SK-N-SH (cell line): Measurements from ENCODE around the gene AKAP10. TPM values are rescaled to one million over a fixed set of nuclear protein-coding genes. Genes with fewer than 3 reads are reported as not detected.

Experiments
- CTCF ChIA-PET: fragments of 300-600, 350-600 bp; formaldehyde crosslinking; extraction: SDS; loops from one replicate; lab custom pipeline; 2021; lab: Yijun Ruan, JAX
- POLR2A ChIA-PET: fragments of 350-600 bp; sonication (Branson Sonifier 250); formaldehyde crosslinking; extraction: SDS; loops from one replicate; lab custom pipeline; 2020; ENCODE audit warnings: antibody characterized with exemption, inconsistent platforms; lab: Yijun Ruan, JAX
- DNase-seq: peaks from one replicate; pipeline ENCODE4 v3.0.0; 2012
- H2AFZ ChIP-seq: fragments of 200-600 bp; sonication (generic); 2 replicates; pipeline ENCODE4 v1.8.1; 2016; ENCODE audit warnings: antibody characterized with exemption, mild to moderate bottlenecking, low read depth
- H3F3A ChIP-seq: fragments of 200-600 bp; sonication (generic); replicated peaks from 2 replicates; pipeline ENCODE3; 2016; ENCODE audit warnings: antibody characterized with exemption, mild to moderate bottlenecking; ENCODE audit not compliant: insufficient read depth
- H3K27ac ChIP-seq, 2 experiments: fragments of 200-500 bp in 1 of 2; fragments of 200-600 bp in 1 of 2; sonication (Bioruptor generic) in 1 of 2; sonication (generic), shearing (Covaris generic) in 1 of 2; 2 replicates each; pipeline versions ENCODE4 v1.5.1 to v1.6.1; 2014 to 2016; ENCODE audit warnings: low read depth in 2 of 2, inconsistent platforms in 1 of 2, low read length in 1 of 2, mild to moderate bottlenecking in 1 of 2, mixed read lengths in 1 of 2
- H3K27me3 ChIP-seq: fragments of 200-600 bp; sonication (generic), shearing (Covaris generic); 2 replicates; pipeline ENCODE4 v1.6.1; 2016; ENCODE audit warnings: mixed run types; ENCODE audit not compliant: insufficient read depth
- H3K36me3 ChIP-seq, 2 experiments: fragments of 200-500 bp in 1 of 2; fragments of 200-600 bp in 1 of 2; sonication (Bioruptor generic) in 1 of 2; sonication (generic) in 1 of 2; replicated peaks in 1 of 2; 2 replicates each; pipeline versions ENCODE3 to v1.5.1; 2014 to 2016; ENCODE audit warnings: low read length in 1 of 2, mild to moderate bottlenecking in 1 of 2; ENCODE audit not compliant: insufficient read depth in 2 of 2, control insufficient read depth in 1 of 2
- H3K4me1 ChIP-seq, 2 experiments: fragments of 200-500 bp in 1 of 2; fragments of 200-600 bp in 1 of 2; sonication (Bioruptor generic) in 1 of 2; sonication (generic), shearing (Covaris generic) in 1 of 2; 2 replicates each; pipeline versions ENCODE4 v1.5.1 to v1.6.1; 2014 to 2016; ENCODE audit warnings: low read depth in 1 of 2, low read length in 1 of 2, mixed run types in 1 of 2; ENCODE audit not compliant: insufficient read depth in 2 of 2, control insufficient read depth in 1 of 2
- H3K4me2 ChIP-seq: fragments of 200-600 bp; sonication (generic), shearing (Covaris generic); 2 replicates; pipeline ENCODE4 v1.6.1; 2017; ENCODE audit warnings: mixed run types
- H3K4me3 ChIP-seq, 2 experiments: fragments of 200-500 bp in 1 of 2; fragments of 200-600 bp in 1 of 2; sonication (Bioruptor generic) in 1 of 2; sonication (generic), shearing (Covaris generic) in 1 of 2; 2 replicates each; pipeline versions ENCODE4 v1.5.1 to v1.8.1; 2014 to 2016; ENCODE audit warnings: low read depth in 2 of 2, inconsistent platforms in 1 of 2, low read length in 1 of 2, mild to moderate bottlenecking in 1 of 2, mixed read lengths in 1 of 2, moderate library complexity in 1 of 2
- H3K79me2 ChIP-seq: fragments of 200-600 bp; sonication (generic); 2 replicates; pipeline ENCODE4 v1.8.1; 2017; ENCODE audit warnings: mild to moderate bottlenecking; ENCODE audit not compliant: insufficient read depth
- H3K9ac ChIP-seq: fragments of 200-600 bp; sonication (generic); 2 replicates; pipeline ENCODE4 v1.6.1; 2017; ENCODE audit warnings: mixed run types
- H3K9me2 ChIP-seq: fragments of 200-600 bp; sonication (generic); 2 replicates; pipeline ENCODE4 v1.6.1; 2017; ENCODE audit warnings: mixed run types
- H3K9me3 ChIP-seq: fragments of 200-600 bp; sonication (generic); 2 replicates; pipeline ENCODE4 v1.6.1; 2017; ENCODE audit warnings: mixed run types, mild to moderate bottlenecking, moderate library complexity
- H4K20me1 ChIP-seq: fragments of 200-600 bp; sonication (generic); 2 replicates; pipeline ENCODE4 v1.6.1; 2017; ENCODE audit warnings: mild to moderate bottlenecking, mixed run types; ENCODE audit not compliant: insufficient read depth
- ELF1 ChIP-seq: IDR thresholded peaks from 2 replicates; pipeline ENCODE4 v1.4.0; 2012
- EZH2phosphoT487 ChIP-seq: fragments of 200-600 bp; sonication (generic); IDR thresholded peaks from 2 replicates; pipeline ENCODE4 v1.6.1; 2017; ENCODE audit warnings: low read depth, mixed run types, mild to moderate bottlenecking, antibody characterized with exemption, moderate library complexity, borderline replicate concordance
- FOSL2 ChIP-seq: IDR thresholded peaks from 2 replicates; pipeline ENCODE4 v1.4.0; 2012; ENCODE audit warnings: low read depth, mild to moderate bottlenecking, moderate library complexity, borderline replicate concordance
- FOXJ3 ChIP-seq: sonication (generic); formaldehyde crosslinking; IDR thresholded peaks from 2 replicates; pipeline ENCODE4 v1.5.1; 2020; ENCODE audit warnings: mild to moderate bottlenecking, missing genetic modification reagents
- POLR2AphosphoS5 ChIP-seq: IDR thresholded peaks from 2 replicates; pipeline ENCODE4 v1.6.1; 2012; ENCODE audit warnings: low read depth, low read length
- RFX5 ChIP-seq: IDR thresholded peaks from 2 replicates; pipeline ENCODE4 v1.6.1; 2012; ENCODE audit warnings: mild to moderate bottlenecking, improper control_type of control experiment, low read length
- RXRA ChIP-seq: IDR thresholded peaks from 2 replicates; pipeline ENCODE4 v1.4.0; 2012; ENCODE audit warnings: low read depth, mild to moderate bottlenecking, borderline replicate concordance
- YY1 ChIP-seq: IDR thresholded peaks from 2 replicates; pipeline ENCODE4 v1.4.0; 2012; ENCODE audit warnings: low read depth, mild to moderate bottlenecking
- WGBS: methylation state at CpG from one replicate; pipeline ENCODE4 v1.1.6; 2017; ENCODE audit warnings: low lambda C conversion rate; 5-methylcytosine and 5-hydroxymethylcytosine counted together
- polyA plus RNA-seq, 3 experiments: library from polyadenylated mRNA; depleted of rRNA; stranded (reverse); fragments of >200 nt; gene quantifications; 2 replicates each; pipeline ENCODE4 v1.2.3, GENCODE V29; 2012
- TF ChIP-seq, protein P1 (sequence below): fragments of 150-350 bp; IDR thresholded peaks from 2 replicates; pipeline ENCODE4 v1.6.1; 2017; ENCODE audit warnings: antibody characterized with exemption, low read length, low read depth, borderline replicate concordance
- TF ChIP-seq, protein P2 (sequence below): fragments of 200-600 bp; sonication (generic); IDR thresholded peaks from 2 replicates; pipeline ENCODE4 v1.6.1; 2017; ENCODE audit warnings: antibody characterized with exemption, mild to moderate bottlenecking, moderate library complexity
- TF ChIP-seq, protein P3 (sequence below): fragments of 150-350 bp; IDR thresholded peaks from 2 replicates; pipeline ENCODE4 v1.6.1; 2016; ENCODE audit warnings: mild to moderate bottlenecking, low read depth, low read length
- TF ChIP-seq, protein P4 (sequence below): IDR thresholded peaks from 2 replicates; pipeline ENCODE4 v1.4.0; 2012; ENCODE audit warnings: low read depth, borderline replicate concordance

AKAP10 gene
- polyA plus RNA-seq, 1 of the 3 experiments (the other 2 are of a cell fraction), result 12.7 TPM

DNA sequence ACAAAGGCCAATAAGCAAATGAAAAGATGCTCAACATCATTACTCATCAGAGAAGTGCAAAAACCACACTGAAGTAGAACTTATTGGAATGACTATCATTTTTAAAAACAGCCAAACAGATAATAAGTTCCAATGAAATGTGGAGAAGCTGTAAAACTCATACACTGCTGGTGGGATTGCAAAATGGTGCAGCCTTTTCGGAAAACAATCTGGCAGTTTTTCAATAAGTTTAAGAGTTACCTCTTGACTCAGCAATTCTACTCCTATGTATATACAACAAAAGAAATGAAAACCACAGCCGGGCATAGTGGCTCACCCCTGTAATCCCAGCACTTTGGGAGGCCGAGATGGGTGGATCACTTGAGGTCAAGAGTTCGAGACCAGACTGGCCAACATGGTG is 49.3 kb downstream of the AKAP10 start:
- Histone ChIP-seq H3K9ac (no peak overlapping the region), H4K20me1 (no peaks in the 10 kb centered on the region), H3K9me2 (no peaks in the 10 kb centered on the region), H3K36me3 (peaks cover 32 to 90% of the 10 kb centered on the region in 2 experiments), H3F3A (peaks cover 3% of the 10 kb centered on the region), H3K27me3 (no peaks in the 10 kb centered on the region), H3K79me2 (no peaks in the 10 kb centered on the region; the same call in 1 of the 2 replicates), H3K9me3 (no peaks in the 10 kb centered on the region), H3K4me1 (no peaks in the 10 kb centered on the region), H3K27ac (no peak overlapping the region), H3K4me3 (no peak overlapping the region), H3K4me2 (no peak overlapping the region), H2AFZ (no peak overlapping the region)
- TF ChIP-seq, protein P1, sequence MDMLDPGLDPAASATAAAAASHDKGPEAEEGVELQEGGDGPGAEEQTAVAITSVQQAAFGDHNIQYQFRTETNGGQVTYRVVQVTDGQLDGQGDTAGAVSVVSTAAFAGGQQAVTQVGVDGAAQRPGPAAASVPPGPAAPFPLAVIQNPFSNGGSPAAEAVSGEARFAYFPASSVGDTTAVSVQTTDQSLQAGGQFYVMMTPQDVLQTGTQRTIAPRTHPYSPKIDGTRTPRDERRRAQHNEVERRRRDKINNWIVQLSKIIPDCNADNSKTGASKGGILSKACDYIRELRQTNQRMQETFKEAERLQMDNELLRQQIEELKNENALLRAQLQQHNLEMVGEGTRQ, result no peak
- no peak for TF ChIP-seq YY1
- ChIA-PET POLR2A (no interaction called here), CTCF (no interaction called here)
- no peak for DNase-seq
- 98% methylated on average over 4 of the region's 4 CpGs for WGBS

DNA sequence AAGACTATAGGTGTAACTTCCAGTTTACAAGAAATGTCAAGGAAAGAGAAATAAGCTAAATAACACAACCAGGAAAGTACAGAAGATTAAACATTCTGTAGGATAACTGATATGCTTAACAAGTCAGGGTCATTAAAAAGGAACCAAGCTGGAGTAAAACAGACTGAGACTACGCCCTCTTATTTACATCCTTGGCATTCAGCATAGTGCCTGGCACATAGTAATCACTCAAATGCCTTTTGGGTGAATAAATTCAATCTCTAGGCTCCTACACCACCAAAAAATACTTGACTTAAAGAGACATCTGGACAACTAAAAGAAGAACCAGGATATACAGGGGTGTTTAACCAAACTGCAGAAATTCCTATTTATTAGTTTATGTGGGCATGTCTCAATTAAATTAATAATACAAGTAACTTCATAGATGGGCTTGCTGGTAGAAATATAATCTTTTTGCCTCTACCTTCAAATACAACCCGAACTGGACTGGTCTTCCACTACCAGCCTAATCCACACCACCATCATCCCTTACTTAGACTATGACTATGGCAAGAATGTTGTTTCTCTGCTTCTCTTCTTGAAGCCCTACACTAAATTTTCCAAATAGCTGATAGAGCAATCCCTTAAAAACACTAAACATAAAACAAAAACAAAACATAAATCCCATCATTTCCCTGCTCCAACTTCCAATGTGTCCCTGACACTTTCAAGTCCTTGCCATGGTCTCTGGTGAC is 62.2 kb downstream of the AKAP10 start:
- Histone ChIP-seq H3K4me1 (no peaks in the 10 kb centered on the region; a peak in 1 of 4 replicates), H3K9ac (no peak overlapping the region), H3K27me3 (no peaks in the 10 kb centered on the region), H3K9me3 (no peaks in the 10 kb centered on the region), H3K4me2 (no peak overlapping the region), H3K79me2 (no peaks in the 10 kb centered on the region), H3K9me2 (no peaks in the 10 kb centered on the region), H3K4me3 (no peak overlapping the region), H3F3A (no peaks in the 10 kb centered on the region), H3K27ac (no peak overlapping the region), H3K36me3 (peaks cover 21 to 46% of the 10 kb centered on the region in 2 experiments), H2AFZ (no peak overlapping the region), H4K20me1 (no peaks in the 10 kb centered on the region)
- 96% methylated on average over 2 of the region's 2 CpGs for WGBS
- ChIA-PET CTCF (no interaction called here), POLR2A (no interaction called here)
- TF ChIP-seq, protein P2, sequence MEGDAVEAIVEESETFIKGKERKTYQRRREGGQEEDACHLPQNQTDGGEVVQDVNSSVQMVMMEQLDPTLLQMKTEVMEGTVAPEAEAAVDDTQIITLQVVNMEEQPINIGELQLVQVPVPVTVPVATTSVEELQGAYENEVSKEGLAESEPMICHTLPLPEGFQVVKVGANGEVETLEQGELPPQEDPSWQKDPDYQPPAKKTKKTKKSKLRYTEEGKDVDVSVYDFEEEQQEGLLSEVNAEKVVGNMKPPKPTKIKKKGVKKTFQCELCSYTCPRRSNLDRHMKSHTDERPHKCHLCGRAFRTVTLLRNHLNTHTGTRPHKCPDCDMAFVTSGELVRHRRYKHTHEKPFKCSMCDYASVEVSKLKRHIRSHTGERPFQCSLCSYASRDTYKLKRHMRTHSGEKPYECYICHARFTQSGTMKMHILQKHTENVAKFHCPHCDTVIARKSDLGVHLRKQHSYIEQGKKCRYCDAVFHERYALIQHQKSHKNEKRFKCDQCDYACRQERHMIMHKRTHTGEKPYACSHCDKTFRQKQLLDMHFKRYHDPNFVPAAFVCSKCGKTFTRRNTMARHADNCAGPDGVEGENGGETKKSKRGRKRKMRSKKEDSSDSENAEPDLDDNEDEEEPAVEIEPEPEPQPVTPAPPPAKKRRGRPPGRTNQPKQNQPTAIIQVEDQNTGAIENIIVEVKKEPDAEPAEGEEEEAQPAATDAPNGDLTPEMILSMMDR, result no peak
- TF ChIP-seq, protein P3, sequence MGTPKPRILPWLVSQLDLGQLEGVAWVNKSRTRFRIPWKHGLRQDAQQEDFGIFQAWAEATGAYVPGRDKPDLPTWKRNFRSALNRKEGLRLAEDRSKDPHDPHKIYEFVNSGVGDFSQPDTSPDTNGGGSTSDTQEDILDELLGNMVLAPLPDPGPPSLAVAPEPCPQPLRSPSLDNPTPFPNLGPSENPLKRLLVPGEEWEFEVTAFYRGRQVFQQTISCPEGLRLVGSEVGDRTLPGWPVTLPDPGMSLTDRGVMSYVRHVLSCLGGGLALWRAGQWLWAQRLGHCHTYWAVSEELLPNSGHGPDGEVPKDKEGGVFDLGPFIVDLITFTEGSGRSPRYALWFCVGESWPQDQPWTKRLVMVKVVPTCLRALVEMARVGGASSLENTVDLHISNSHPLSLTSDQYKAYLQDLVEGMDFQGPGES, result no peak
- TF ChIP-seq RXRA, result no peak
- TF ChIP-seq ELF1, result no peak
- TF ChIP-seq EZH2phosphoT487, result no peak
- no peak for TF ChIP-seq RFX5
- TF ChIP-seq, protein P4, sequence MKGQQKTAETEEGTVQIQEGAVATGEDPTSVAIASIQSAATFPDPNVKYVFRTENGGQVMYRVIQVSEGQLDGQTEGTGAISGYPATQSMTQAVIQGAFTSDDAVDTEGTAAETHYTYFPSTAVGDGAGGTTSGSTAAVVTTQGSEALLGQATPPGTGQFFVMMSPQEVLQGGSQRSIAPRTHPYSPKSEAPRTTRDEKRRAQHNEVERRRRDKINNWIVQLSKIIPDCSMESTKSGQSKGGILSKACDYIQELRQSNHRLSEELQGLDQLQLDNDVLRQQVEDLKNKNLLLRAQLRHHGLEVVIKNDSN, result no peak
- no peak for TF ChIP-seq FOXJ3 (CRISPR knock-in tag)
- no peak for TF ChIP-seq FOSL2
- no peak for TF ChIP-seq POLR2AphosphoS5
- DNase-seq, result no peak
